ENCODE data around the gene TSPAN6. TPM values are rescaled to one million over a fixed set of nuclear protein-coding genes. Genes with fewer than 3 reads are reported as not detected.

The TSPAN6 gene
- total RNA-seq, 1 donor from 2014 or later, result 36.0 TPM

GRCh38 chrX:100593581-100593980 is 43.0 kb downstream of the TSPAN6 start:
- no peaks in the 10 kb centered on the region for H3K9me3 ChIP-seq (ENCODE audit: control insufficient read depth in 3 of 3, low read length in 3 of 3)
- no peak overlapping the region for H3K27ac ChIP-seq (ENCODE audit: low read depth, low read length)
- H3K9ac ChIP-seq (ENCODE audit: low read depth in 1 of 3, low read length in 3 of 3), result no peak overlapping the region
- H3K4me1 ChIP-seq (ENCODE audit: control insufficient read depth in 3 of 3, insufficient read depth in 3 of 3, low read length in 3 of 3), result no peaks in the 10 kb centered on the region
- H3K36me3 ChIP-seq (ENCODE audit: control insufficient read depth in 3 of 3, insufficient read depth in 3 of 3, low read length in 3 of 3), result no peaks in the 10 kb centered on the region
- H3K27me3 ChIP-seq (ENCODE audit: control insufficient read depth in 3 of 3, insufficient read depth in 3 of 3, low read length in 3 of 3), result peaks cover 0 to 8% (median 0%) of the 10 kb centered on the region in 3 donors
- H3K4me3 ChIP-seq (ENCODE audit: low read length in 3 of 3), result no peak overlapping the region

GRCh38 chrX:100593126-100593525 is 43.5 kb downstream of the TSPAN6 start:
- no peaks in the 10 kb centered on the region for H3K9me3 ChIP-seq (ENCODE audit: control insufficient read depth in 3 of 3, low read length in 3 of 3)
- H3K9ac ChIP-seq (ENCODE audit: low read depth in 1 of 3, low read length in 3 of 3), result no peak overlapping the region
- H3K4me3 ChIP-seq (ENCODE audit: low read length in 3 of 3), result no peak overlapping the region
- no peaks in the 10 kb centered on the region for H3K36me3 ChIP-seq (ENCODE audit: control insufficient read depth in 3 of 3, insufficient read depth in 3 of 3, low read length in 3 of 3)
- H3K27ac ChIP-seq (ENCODE audit: low read depth, low read length), result no peak overlapping the region
- H3K27me3 ChIP-seq (ENCODE audit: control insufficient read depth in 3 of 3, insufficient read depth in 3 of 3, low read length in 3 of 3), result peaks cover 0 to 8% (median 0%) of the 10 kb centered on the region in 3 donors
- no peaks in the 10 kb centered on the region for H3K4me1 ChIP-seq (ENCODE audit: control insufficient read depth in 3 of 3, insufficient read depth in 3 of 3, low read length in 3 of 3)

GRCh38 chrX:100591256-100592051 is 45.2 kb downstream of the TSPAN6 start:
- Histone ChIP-seq H3K4me1 (ENCODE audit: control insufficient read depth in 3 of 3, insufficient read depth in 3 of 3, low read length in 3 of 3) (no peaks in the 10 kb centered on the region), H3K27ac (ENCODE audit: low read depth, low read length) (no peak overlapping the region), H3K9ac (ENCODE audit: low read depth in 1 of 3, low read length in 3 of 3) (no peak overlapping the region), H3K9me3 (ENCODE audit: control insufficient read depth in 3 of 3, low read length in 3 of 3) (no peaks in the 10 kb centered on the region), H3K27me3 (ENCODE audit: control insufficient read depth in 3 of 3, insufficient read depth in 3 of 3, low read length in 3 of 3) (peaks cover 0 to 8% (median 0%) of the 10 kb centered on the region in 3 donors), H3K4me3 (ENCODE audit: low read length in 3 of 3) (no peak overlapping the region), H3K36me3 (ENCODE audit: control insufficient read depth in 3 of 3, insufficient read depth in 3 of 3, low read length in 3 of 3) (no peaks in the 10 kb centered on the region)

- Histone ChIP-seq H3K27me3 (ENCODE audit: control insufficient read depth in 3 of 3, insufficient read depth in 3 of 3, low read length in 3 of 3) (peaks cover 0 to 8% (median 0%) of the 10 kb centered on the region in 3 donors), H3K4me1 (ENCODE audit: control insufficient read depth in 3 of 3, insufficient read depth in 3 of 3, low read length in 3 of 3) (no peaks in the 10 kb centered on the region), H3K9ac (ENCODE audit: low read depth in 1 of 3, low read length in 3 of 3) (no peak overlapping the region), H3K27ac (ENCODE audit: low read depth, low read length) (no peak overlapping the region), H3K4me3 (ENCODE audit: low read length in 3 of 3) (no peak overlapping the region), H3K9me3 (ENCODE audit: control insufficient read depth in 3 of 3, low read length in 3 of 3) (no peaks in the 10 kb centered on the region), H3K36me3 (ENCODE audit: control insufficient read depth in 3 of 3, insufficient read depth in 3 of 3, low read length in 3 of 3) (no peaks in the 10 kb centered on the region)
Measured at GRCh38 chrX:100587861-100588260, 48.7 kb downstream of the TSPAN6 start.

- H3K27ac ChIP-seq (ENCODE audit: low read depth, low read length), result no peak overlapping the region
- no peaks in the 10 kb centered on the region for H3K9me3 ChIP-seq (ENCODE audit: control insufficient read depth in 3 of 3, low read length in 3 of 3)
- H3K36me3 ChIP-seq (ENCODE audit: control insufficient read depth in 3 of 3, insufficient read depth in 3 of 3, low read length in 3 of 3), result no peaks in the 10 kb centered on the region
- peaks cover 0 to 12% (median 0%) of the 10 kb centered on the region in 3 donors for H3K27me3 ChIP-seq (ENCODE audit: control insufficient read depth in 3 of 3, insufficient read depth in 3 of 3, low read length in 3 of 3)
- no peaks in the 10 kb centered on the region for H3K4me1 ChIP-seq (ENCODE audit: control insufficient read depth in 3 of 3, insufficient read depth in 3 of 3, low read length in 3 of 3)
- H3K9ac ChIP-seq (ENCODE audit: low read depth in 1 of 3, low read length in 3 of 3), result no peak overlapping the region
- no peak overlapping the region for H3K4me3 ChIP-seq (ENCODE audit: low read length in 3 of 3)
Measured at GRCh38 chrX:100586747-100587146, 49.9 kb downstream of the TSPAN6 start.

GRCh38 chrX:100584611-100585010 is 52.0 kb downstream of the TSPAN6 start, which contains the start of gene TNMD:
TSS of gene TNMD (plus strand) at chrX:100584936. CDS start at chrX:100585019, 83 bp downstream.
- H3K4me3 ChIP-seq (ENCODE audit: low read length in 3 of 3), result no peak within 1 kb of the TSS
- H3K27ac ChIP-seq (ENCODE audit: low read depth, low read length), result no peak within 1 kb of the TSS
- no peak within 1 kb of the TSS for H3K9ac ChIP-seq (ENCODE audit: low read depth in 1 of 3, low read length in 3 of 3)
- peaks cover 0 to 7% (median 0%) of the 10 kb centered on the region in 3 donors for H3K27me3 ChIP-seq (ENCODE audit: control insufficient read depth in 3 of 3, insufficient read depth in 3 of 3, low read length in 3 of 3)
- H3K4me1 ChIP-seq (ENCODE audit: control insufficient read depth in 3 of 3, insufficient read depth in 3 of 3, low read length in 3 of 3), result no peaks in the 10 kb centered on the region
- H3K36me3 ChIP-seq (ENCODE audit: control insufficient read depth in 3 of 3, insufficient read depth in 3 of 3, low read length in 3 of 3), result no peaks in the 10 kb centered on the region
- no peaks in the 10 kb centered on the region for H3K9me3 ChIP-seq (ENCODE audit: control insufficient read depth in 3 of 3, low read length in 3 of 3)

Other genes starting within 250 kb of the TSPAN6 start
- 2.6 TPM for gene PCDH19, start 226.5 kb downstream of the TSPAN6 start, total RNA-seq
- gene TNMD, start 51.9 kb downstream of the TSPAN6 start, total RNA-seq, result 123 TPM
- gene SRPX2, start 7.4 kb upstream of the TSPAN6 start, total RNA-seq, result 13.0 TPM
- 2.6 TPM for gene SYTL4, start 95.3 kb upstream of the TSPAN6 start, total RNA-seq
- gene CSTF2, start 183.6 kb upstream of the TSPAN6 start, total RNA-seq, result 7.3 TPM
- not detected for gene NOX1, start 237.6 kb upstream of the TSPAN6 start, total RNA-seq